ENCODE measurements around the gene NEUROD4. TPM values are rescaled to one million over a fixed set of nuclear protein-coding genes. Genes with fewer than 3 reads are reported as not detected.
A peak's percentile ranks its signal among the peaks of the same experiment; 100 is the strongest.

Gene NEUROD4
- total and polyA plus RNA-seq, 3 experiments from 2014 or later: not detected

- Mint-ChIP-seq H3K36me3 (peaks cover 0 to 17% (median 1%) of the 10 kb centered on the region in 3 donors), H3K27me3 (no peaks in the 10 kb centered on the region), H3K4me3 (peak overlapping the region in 1 of 7 donors; percentile 6), H3K27ac (peak overlapping the region in 7 of 8 donors; percentile 17 to 98 (median 75)), H3K9me3 (no peaks in the 10 kb centered on the region), H3K4me1 (peaks cover 75 to 90% (median 90%) of the 10 kb centered on the region in 3 donors)
- Histone ChIP-seq H3K27ac (ENCODE audit: low read depth, low read length) (no peak overlapping the region), H3K36me3 (ENCODE audit: insufficient read depth, low read length) (no peaks in the 10 kb centered on the region), H3K4me3 (ENCODE audit: low read length) (no peak overlapping the region), H3K9me3 (ENCODE audit: low read length) (no peaks in the 10 kb centered on the region), H3K27me3 (ENCODE audit: insufficient read depth, low read length, poor library complexity, severe bottlenecking) (no peaks in the 10 kb centered on the region), H3K4me1 (ENCODE audit: insufficient read depth, low read length) (peaks cover 75% of the 10 kb centered on the region)
- POLR2A ChIA-PET: no interaction called here
- CTCF ChIA-PET: interaction anchor here (2.0 kb wide), 1 partner anchor 84 kb away, joined by 9 read pairs; no protein-coding TSS in a partner anchor
- no peak for DNase-seq
These were observed 31.2 kb upstream of the NEUROD4 start for GRCh38 chr12:54988402-54989054.

GRCh38 chr12:54989829-54990228, 29.9 kb upstream of the NEUROD4 start:
- peaks cover 64 to 77% (median 77%) of the 10 kb centered on the region in 3 donors for H3K4me1 Mint-ChIP-seq
- H3K4me3 Mint-ChIP-seq: peak overlapping the region in 6 of 7 donors; percentile 1 to 99 (median 61)
- H3K27me3 Mint-ChIP-seq: no peaks in the 10 kb centered on the region
- peak overlapping the region in 7 of 8 donors; percentile 87 to 99 (median 96) for H3K27ac Mint-ChIP-seq
- Histone ChIP-seq H3K9me3 (ENCODE audit: low read length) (no peaks in the 10 kb centered on the region), H3K36me3 (ENCODE audit: insufficient read depth, low read length) (no peaks in the 10 kb centered on the region), H3K4me1 (ENCODE audit: insufficient read depth, low read length) (peaks cover 73% of the 10 kb centered on the region), H3K4me3 (ENCODE audit: low read length) (no peak overlapping the region), H3K27me3 (ENCODE audit: insufficient read depth, low read length, poor library complexity, severe bottlenecking) (no peaks in the 10 kb centered on the region), H3K27ac (ENCODE audit: low read depth, low read length) (no peak overlapping the region)
- H3K36me3 Mint-ChIP-seq: peaks cover 0 to 5% (median 1%) of the 10 kb centered on the region in 3 donors
- CTCF ChIA-PET: interaction anchor here (1.0 kb wide), 2 partner anchors 84 to 240 kb away, joined by 3 read pairs; no protein-coding TSS in a partner anchor
- DNase-seq: no peak
- H3K9me3 Mint-ChIP-seq: no peaks in the 10 kb centered on the region
- POLR2A ChIA-PET: no interaction called here

- Histone ChIP-seq H3K27me3 (ENCODE audit: insufficient read depth, low read length, poor library complexity, severe bottlenecking) (no peaks in the 10 kb centered on the region), H3K27ac (ENCODE audit: low read depth, low read length) (no peak overlapping the region), H3K36me3 (ENCODE audit: insufficient read depth, low read length) (no peaks in the 10 kb centered on the region), H3K9me3 (ENCODE audit: low read length) (no peaks in the 10 kb centered on the region), H3K4me1 (ENCODE audit: insufficient read depth, low read length) (peaks cover 60% of the 10 kb centered on the region), H3K4me3 (ENCODE audit: low read length) (peak overlapping the region; percentile 63)
- ChIA-PET POLR2A (interaction anchor here (1.0 kb wide), 1 partner anchor 78 kb away, joined by 3 read pairs; no protein-coding TSS in a partner anchor), CTCF (interaction anchor here (2.8 to 13.6 kb wide), 4 partner anchors 22 to 242 kb away, joined by 10 to 365 read pairs (median 26); partner anchors contain the start of gene MUCL1)
- H3K36me3 Mint-ChIP-seq: peaks cover 0 to 1% (median 1%) of the 10 kb centered on the region in 3 donors
- peak overlapping the region; percentile 86 to 99 (median 90) for H3K4me3 Mint-ChIP-seq
- H3K9me3 Mint-ChIP-seq: no peaks in the 10 kb centered on the region
- peak in 3 of 5 donors; percentile 33 to 56 (median 54) for DNase-seq
- no peaks in the 10 kb centered on the region for H3K27me3 Mint-ChIP-seq
- H3K27ac Mint-ChIP-seq: peak overlapping the region; percentile 83 to 99 (median 96)
- peaks cover 48 to 61% (median 61%) of the 10 kb centered on the region in 3 donors for H3K4me1 Mint-ChIP-seq
These were observed 28.4 kb upstream of the NEUROD4 start for GRCh38 chr12:54991161-54991990.

GRCh38 chr12:54991991-54992375, 27.8 kb upstream of the NEUROD4 start:
- H3K4me1 ChIP-seq (ENCODE audit: insufficient read depth, low read length): peaks cover 54% of the 10 kb centered on the region
- no peaks in the 10 kb centered on the region for H3K36me3 ChIP-seq (ENCODE audit: insufficient read depth, low read length)
- H3K4me1 Mint-ChIP-seq: peaks cover 43 to 55% (median 55%) of the 10 kb centered on the region in 3 donors
- no peaks in the 10 kb centered on the region for H3K27me3 ChIP-seq (ENCODE audit: insufficient read depth, low read length, poor library complexity, severe bottlenecking)
- no peak for DNase-seq
- no peak overlapping the region for H3K27ac ChIP-seq (ENCODE audit: low read depth, low read length)
- no peaks in the 10 kb centered on the region for H3K9me3 Mint-ChIP-seq
- peaks cover 0 to 1% (median 1%) of the 10 kb centered on the region in 3 donors for H3K36me3 Mint-ChIP-seq
- H3K4me3 ChIP-seq (ENCODE audit: low read length): peak overlapping the region; percentile 63
- ChIA-PET CTCF (interaction anchor here (1.2 to 13.6 kb wide), 12 partner anchors 22 to 289 kb away, joined by 3 to 365 read pairs (median 10); partner anchors contain the start of genes MUCL1 and NEUROD4), POLR2A (interaction anchor here (1.0 kb wide), 1 partner anchor 78 kb away, joined by 3 read pairs; no protein-coding TSS in a partner anchor)
- no peaks in the 10 kb centered on the region for H3K27me3 Mint-ChIP-seq
- peak overlapping the region in 6 of 7 donors; percentile 86 to 99 (median 90) for H3K4me3 Mint-ChIP-seq
- H3K9me3 ChIP-seq (ENCODE audit: low read length): no peaks in the 10 kb centered on the region
- H3K27ac Mint-ChIP-seq: peak overlapping the region in 7 of 8 donors; percentile 87 to 99 (median 96)

GRCh38 chr12:54993181-54993835, 26.5 kb upstream of the NEUROD4 start:
- H3K36me3 ChIP-seq (ENCODE audit: insufficient read depth, low read length): no peaks in the 10 kb centered on the region
- Mint-ChIP-seq H3K4me1 (peaks cover 39 to 46% (median 45%) of the 10 kb centered on the region in 3 donors), H3K27ac (peak overlapping the region in 3 of 8 donors; percentile 2 to 42 (median 4)), H3K27me3 (peaks cover 0 to 2% of the 10 kb centered on the region in 2 donors), H3K9me3 (no peaks in the 10 kb centered on the region), H3K36me3 (peaks cover 0 to 4% (median 1%) of the 10 kb centered on the region in 3 donors), H3K4me3 (peak overlapping the region in 1 of 7 donors; percentile 42)
- ChIA-PET CTCF (interaction anchor here (0.6 to 13.6 kb wide), 32 partner anchors 9 to 291 kb away, joined by 3 to 365 read pairs (median 6); partner anchors contain the start of genes MUCL1, NEUROD4 and TESPA1), POLR2A (interaction anchor here (1.1 to 1.4 kb wide), 2 partner anchors 8 to 79 kb away, joined by 5 to 12 read pairs; partner anchors contain the start of gene TESPA1)
- H3K4me1 ChIP-seq (ENCODE audit: insufficient read depth, low read length): peaks cover 44% of the 10 kb centered on the region
- no peak overlapping the region for H3K27ac ChIP-seq (ENCODE audit: low read depth, low read length)
- peak; percentile 36 to 71 (median 64) for DNase-seq
- no peak overlapping the region for H3K4me3 ChIP-seq (ENCODE audit: low read length)
- H3K27me3 ChIP-seq (ENCODE audit: insufficient read depth, low read length, poor library complexity, severe bottlenecking): no peaks in the 10 kb centered on the region
- no peaks in the 10 kb centered on the region for H3K9me3 ChIP-seq (ENCODE audit: low read length)

GRCh38 chr12:54996205-54996604, 23.6 kb upstream of the NEUROD4 start:
- Mint-ChIP-seq H3K9me3 (no peaks in the 10 kb centered on the region), H3K4me3 (no peak overlapping the region), H3K4me1 (peaks cover 19 to 23% (median 22%) of the 10 kb centered on the region in 3 donors), H3K27ac (no peak overlapping the region), H3K36me3 (peaks cover 0 to 7% (median 2%) of the 10 kb centered on the region in 3 donors), H3K27me3 (peaks cover 0 to 2% of the 10 kb centered on the region in 2 donors)
- no peak overlapping the region for H3K4me3 ChIP-seq (ENCODE audit: low read length)
- H3K36me3 ChIP-seq (ENCODE audit: insufficient read depth, low read length): no peaks in the 10 kb centered on the region
- no peak overlapping the region for H3K27ac ChIP-seq (ENCODE audit: low read depth, low read length)
- ChIA-PET POLR2A (interaction anchor here (0.8 kb wide), 1 partner anchor 11 kb away, joined by 3 read pairs; no protein-coding TSS in a partner anchor), CTCF (interaction anchor here (0.6 to 13.6 kb wide), 4 partner anchors 11 to 1409 kb away, joined by 3 to 365 read pairs (median 10); partner anchors contain the start of gene TESPA1)
- H3K27me3 ChIP-seq (ENCODE audit: insufficient read depth, low read length, poor library complexity, severe bottlenecking): no peaks in the 10 kb centered on the region
- no peak for DNase-seq
- no peaks in the 10 kb centered on the region for H3K9me3 ChIP-seq (ENCODE audit: low read length)
- peaks cover 20% of the 10 kb centered on the region for H3K4me1 ChIP-seq (ENCODE audit: insufficient read depth, low read length)

GRCh38 chr12:54997929-54998522, 21.7 kb upstream of the NEUROD4 start:
- H3K4me1 Mint-ChIP-seq: peaks cover 7 to 11% (median 10%) of the 10 kb centered on the region in 3 donors
- CTCF ChIA-PET: interaction anchor here (1.3 to 13.6 kb wide), 3 partner anchors 13 to 339 kb away, joined by 3 to 365 read pairs (median 16); partner anchors contain the start of gene TESPA1

More at GRCh38 chr12:54997929-54998522, 21.7 kb upstream of the NEUROD4 start:
- H3K27ac ChIP-seq (ENCODE audit: low read depth, low read length): no peak overlapping the region
- H3K27me3 Mint-ChIP-seq: peaks cover 0 to 2% of the 10 kb centered on the region in 2 donors
- no peaks in the 10 kb centered on the region for H3K27me3 ChIP-seq (ENCODE audit: insufficient read depth, low read length, poor library complexity, severe bottlenecking)
- peaks cover 0 to 7% (median 2%) of the 10 kb centered on the region in 3 donors for H3K36me3 Mint-ChIP-seq
- H3K4me3 Mint-ChIP-seq: no peak overlapping the region
- POLR2A ChIA-PET: no interaction called here
- H3K9me3 Mint-ChIP-seq: no peaks in the 10 kb centered on the region
- DNase-seq: no peak
- H3K9me3 ChIP-seq (ENCODE audit: low read length): no peaks in the 10 kb centered on the region
- H3K27ac Mint-ChIP-seq: peak overlapping the region in 1 of 8 donors; percentile 36
- no peak overlapping the region for H3K4me3 ChIP-seq (ENCODE audit: low read length)
- no peaks in the 10 kb centered on the region for H3K36me3 ChIP-seq (ENCODE audit: insufficient read depth, low read length)
- peaks cover 16% of the 10 kb centered on the region for H3K4me1 ChIP-seq (ENCODE audit: insufficient read depth, low read length)
